ENCODE measurements around the gene MS4A2.

MS4A2 gene

GRCh38 chr11:60111793-60112192 lies 23.3 kb downstream of the MS4A2 start:
- Histone ChIP-seq H3K27me3 (replicated peaks) (no peaks in the 10 kb centered on the region), H3K4me3 (ENCODE audit: low read depth, low read length) (no peak overlapping the region), H3K36me3 (replicated peaks) (no peaks in the 10 kb centered on the region), H3K27ac (no peak overlapping the region)
- DNase-seq, result no peak
- in situ Hi-C loops (cut with HindIII; ENCODE audit: low pct_ligation_motif_present, low sequenced_read_pairs), result no loop called here
- TF ChIP-seq CTCF (IDR thresholded peaks at IDR 0.05; ENCODE audit: low read depth, low read length, missing control alignments), result no peak

GRCh38 chr11:60116996-60117790 lies 28.7 kb downstream of the MS4A2 start:
- no peak for DNase-seq
- no peak overlapping the region for H3K4me3 ChIP-seq (ENCODE audit: low read depth, low read length)
- in situ Hi-C loops (cut with HindIII; ENCODE audit: low pct_ligation_motif_present, low sequenced_read_pairs), result no loop called here
- no peak overlapping the region for H3K27ac ChIP-seq
- no peaks in the 10 kb centered on the region for H3K27me3 ChIP-seq (replicated peaks)
- no peak for TF ChIP-seq CTCF (IDR thresholded peaks at IDR 0.05; ENCODE audit: low read depth, low read length, missing control alignments)
- H3K36me3 ChIP-seq (replicated peaks), result no peaks in the 10 kb centered on the region

- in situ Hi-C loops (cut with HindIII; ENCODE audit: low pct_ligation_motif_present, low sequenced_read_pairs), result no loop called here
- DNase-seq, result no peak
- no peaks in the 10 kb centered on the region for H3K27me3 ChIP-seq (replicated peaks)
- no peak for TF ChIP-seq CTCF (IDR thresholded peaks at IDR 0.05; ENCODE audit: low read depth, low read length, missing control alignments)
- no peak overlapping the region for H3K27ac ChIP-seq
- no peak overlapping the region for H3K4me3 ChIP-seq (ENCODE audit: low read depth, low read length)
- no peaks in the 10 kb centered on the region for H3K36me3 ChIP-seq (replicated peaks)
These were observed 29.9 kb downstream of the MS4A2 start for GRCh38 chr11:60118338-60118737.

- Histone ChIP-seq H3K36me3 (replicated peaks) (no peaks in the 10 kb centered on the region), H3K4me3 (ENCODE audit: low read depth, low read length) (no peak overlapping the region), H3K27me3 (replicated peaks) (no peaks in the 10 kb centered on the region), H3K27ac (no peak overlapping the region)
- no peak for DNase-seq
- no peak for TF ChIP-seq CTCF (IDR thresholded peaks at IDR 0.05; ENCODE audit: low read depth, low read length, missing control alignments)
- in situ Hi-C loops (cut with HindIII; ENCODE audit: low pct_ligation_motif_present, low sequenced_read_pairs), result no loop called here
These were observed 31.2 kb downstream of the MS4A2 start for GRCh38 chr11:60119710-60120109.

GRCh38 chr11:60121264-60121663 lies 32.8 kb downstream of the MS4A2 start:
- no peak for DNase-seq
- in situ Hi-C loops (cut with HindIII; ENCODE audit: low pct_ligation_motif_present, low sequenced_read_pairs), result no loop called here
- H3K36me3 ChIP-seq (replicated peaks), result no peaks in the 10 kb centered on the region
- H3K4me3 ChIP-seq (ENCODE audit: low read depth, low read length), result no peak overlapping the region
- no peaks in the 10 kb centered on the region for H3K27me3 ChIP-seq (replicated peaks)
- no peak for TF ChIP-seq CTCF (IDR thresholded peaks at IDR 0.05; ENCODE audit: low read depth, low read length, missing control alignments)
- H3K27ac ChIP-seq, result no peak overlapping the region

All from brain microvascular endothelial cell (primary cell).